PC-3 (cell line): ENCODE data around the gene PKN2. TPM values are rescaled to one million over a fixed set of nuclear protein-coding genes. Genes with fewer than 3 reads are reported as not detected.
"Not testable (repeated sequence)": the region's sequence is repeated elsewhere in the genome, so short reads cannot be mapped to it uniquely, and the experiment has no call there.

Source experiments
- ATAC-seq: fragments of 200-7000 bp; cut with Tn5 transposase; 2 replicates; pipeline ENCODE4 v1.9.1; 2020; ENCODE audit warnings: mild to moderate bottlenecking, moderate library complexity
- BruUV-seq: library from RNA; stranded (reverse); fragments of 400-500 nt; replicated peaks from 2 replicates; lab custom pipeline; 2021; lab: Mats Ljungman, UMichigan
- CTCF ChIA-PET: fragments of 300-600 bp; sonication (Branson Sonifier 250); formaldehyde crosslinking; loops from one replicate; lab custom pipeline; 2022; ENCODE audit warnings: antibody characterized with exemption; lab: Charles Lee
- POLR2A ChIA-PET: fragments of 300-600 bp; sonication (Branson Sonifier 250); formaldehyde crosslinking; loops from one replicate; lab custom pipeline; 2022; ENCODE audit warnings: antibody characterized with exemption; ENCODE audit not compliant: unreplicated experiment; lab: Charles Lee
- DNase-seq: peaks from one replicate; pipeline ENCODE4 v3.0.0-alpha.2; 2015
- H2AFZ ChIP-seq: fragments of 300-600 bp; sonication (generic); 2 replicates; pipeline ENCODE4 v1.6.0; 2016; ENCODE audit warnings: antibody characterized with exemption, low read length
- H3F3A ChIP-seq: fragments of 300-600 bp; sonication (generic); one replicate; pipeline ENCODE4 v1.6.0; 2017; ENCODE audit warnings: antibody characterized with exemption, low read length, control low read depth, mild to moderate bottlenecking; ENCODE audit not compliant: unreplicated experiment
- H3K27ac ChIP-seq: fragments of 300-600 bp; sonication (generic); 2 replicates; pipeline ENCODE4 v1.5.1; 2016; ENCODE audit warnings: mild to moderate bottlenecking, low read length
- H3K27me3 ChIP-seq: fragments of 300-600 bp; sonication (generic); 2 replicates; pipeline ENCODE4 v1.6.1; 2016; ENCODE audit warnings: low read length, mixed read lengths
- H3K36me3 ChIP-seq: fragments of 300-600 bp; sonication (generic); 2 replicates; pipeline ENCODE4 v1.6.1; 2016; ENCODE audit warnings: low read depth, mixed run types, low read length, mixed read lengths
- H3K4me1 ChIP-seq: fragments of 300-600 bp; sonication (generic); 2 replicates; pipeline ENCODE4 v1.5.1; 2016; ENCODE audit warnings: low read length; ENCODE audit not compliant: insufficient read depth
- H3K4me2 ChIP-seq: fragments of 300-600 bp; sonication (generic); 2 replicates; pipeline ENCODE4 v1.6.0; 2016; ENCODE audit warnings: low read length
- H3K4me3 ChIP-seq: fragments of 300-600 bp; sonication (generic); 2 replicates; pipeline ENCODE4 v1.5.1; 2016; ENCODE audit warnings: mild to moderate bottlenecking, low read length, mixed read lengths
- H3K79me2 ChIP-seq: fragments of 300-600 bp; sonication (generic); 2 replicates; pipeline ENCODE4 v1.6.1; 2017; ENCODE audit warnings: low read length, mixed read lengths
- H3K9ac ChIP-seq: fragments of 300-600 bp; sonication (generic); 2 replicates; pipeline ENCODE4 v1.6.0; 2016; ENCODE audit warnings: mild to moderate bottlenecking, low read length
- H3K9me2 ChIP-seq: fragments of 300-600 bp; sonication (generic); replicated peaks from 2 replicates; pipeline ENCODE4 v1.6.1; 2016; ENCODE audit warnings: mixed run types, low read length, mixed read lengths
- H3K9me3 ChIP-seq: fragments of 300-600 bp; sonication (generic); 2 replicates; pipeline ENCODE4 v1.6.1; 2016; ENCODE audit warnings: low read length, mixed read lengths
- H4K20me1 ChIP-seq: fragments of 300-600 bp; sonication (generic); 2 replicates; pipeline ENCODE4 v1.6.1; 2016; ENCODE audit warnings: low read length, mixed read lengths
- EZH2 ChIP-seq: fragments of 300-600 bp; sonication (generic); IDR thresholded peaks from one replicate; pipeline ENCODE4 v1.6.1; 2017; ENCODE audit warnings: antibody characterized with exemption, mild to moderate bottlenecking, low read length; ENCODE audit not compliant: unreplicated experiment
- EZH2phosphoT487 ChIP-seq: fragments of 300-600 bp; sonication (generic); IDR thresholded peaks from 2 replicates; pipeline ENCODE4 v1.6.1; 2018; ENCODE audit warnings: mild to moderate bottlenecking, antibody characterized with exemption, low read length, borderline replicate concordance
- intact Hi-C: fragments of 100-400 bp; cut with micrococcal nuclease; formaldehyde crosslinking; loops from 2 replicates; pipeline ENCODE4 v1.9.0; 2023
- total RNA-seq: library from RNA; depleted of rRNA; stranded (reverse); fragments of >200 nt; gene quantifications from 2 replicates; pipeline ENCODE4 v1.2.3, GENCODE V29; 2014
- TF ChIP-seq, protein P1 (sequence below): fragments of 300-600 bp; sonication (generic); conservative IDR thresholded peaks from 2 replicates; pipeline ENCODE4 v1.5.1; 2017; ENCODE audit warnings: antibody characterized with exemption, low read depth, mild to moderate bottlenecking, low read length

PKN2 gene
- total RNA-seq, 1 experiment from 2014 or later, result 20.8 TPM

DNA sequence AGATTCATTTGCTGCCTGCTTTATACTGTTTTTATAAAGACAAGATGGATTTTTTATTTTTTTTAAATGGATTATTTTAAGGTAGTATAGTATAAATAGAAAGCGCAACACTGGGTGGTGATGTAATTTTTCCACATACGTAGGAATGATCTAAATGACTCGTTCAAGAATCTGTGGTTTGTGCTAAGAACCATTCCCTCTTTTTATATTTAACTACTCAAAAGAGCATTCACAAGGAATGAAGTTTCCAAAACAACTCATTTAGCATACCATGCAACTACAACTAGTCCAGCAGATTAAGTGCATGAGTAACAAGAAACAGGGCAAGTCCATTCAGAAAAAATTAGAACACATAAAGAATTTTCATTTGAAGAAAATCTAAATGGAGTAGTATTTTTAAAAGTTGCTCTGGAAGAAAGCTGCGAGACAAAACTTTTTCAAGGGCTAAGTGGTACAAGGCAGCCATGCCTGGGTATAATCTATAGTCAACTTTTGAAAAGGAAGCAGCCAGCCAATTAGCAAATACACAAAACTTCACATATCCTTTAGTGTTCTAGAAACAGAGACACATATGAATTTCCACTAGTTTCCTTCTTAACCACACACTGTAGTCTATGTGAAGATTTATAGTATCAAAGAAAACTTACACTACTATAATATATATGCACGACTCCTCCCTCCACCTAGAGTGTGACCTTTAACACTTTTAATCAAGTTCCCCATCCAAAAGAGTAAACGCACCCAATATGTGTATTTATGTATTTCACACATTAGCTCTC, 183.9 kb downstream of the PKN2 start:
- H3K27ac ChIP-seq, result no peak overlapping the region
- intact Hi-C loops, result no loop called here

DNA sequence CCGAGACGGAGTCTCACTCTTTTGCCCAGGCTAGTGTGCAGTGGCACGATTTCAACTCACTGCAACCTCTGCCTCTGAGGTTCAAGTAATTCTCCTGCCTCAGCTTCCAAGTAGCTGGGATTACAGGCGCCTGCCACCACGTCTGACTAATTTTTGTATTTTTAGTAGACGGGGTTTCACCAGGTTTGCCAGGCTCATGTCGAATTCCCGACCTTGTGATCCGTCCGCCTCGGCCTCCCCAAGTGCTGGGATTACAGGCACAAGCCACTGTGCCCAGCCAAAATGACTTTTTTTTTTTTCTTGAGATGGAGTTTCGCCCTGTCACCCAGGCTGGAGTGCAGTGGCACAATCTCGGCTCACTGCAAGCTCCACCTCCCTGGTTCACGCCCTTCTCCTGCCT, 185.6 kb downstream of the PKN2 start:
- H3K9me2 ChIP-seq, CTCF ChIA-PET, H3K36me3 ChIP-seq, intact Hi-C loops, H3F3A ChIP-seq, H3K9ac ChIP-seq, H2AFZ ChIP-seq, H3K4me3 ChIP-seq, POLR2A ChIA-PET, H3K27ac ChIP-seq, ATAC-seq, H3K27me3 ChIP-seq, H4K20me1 ChIP-seq, DNase-seq, H3K4me2 ChIP-seq, BruUV-seq, H3K4me1 ChIP-seq, H3K9me3 ChIP-seq: not testable (repeated sequence)
- H3K79me2 ChIP-seq, result peaks cover 38% of the 10 kb centered on the region

More for the DNA sequence above, 183.9 kb downstream of the PKN2 start:
- ATAC-seq, result no peak
- Histone ChIP-seq H3K9me2 (no peaks in the 10 kb centered on the region), H4K20me1 (no peaks in the 10 kb centered on the region), H3K9ac (no peak overlapping the region), H3K79me2 (peaks cover 26% of the 10 kb centered on the region), H3K4me2 (no peak overlapping the region), H3K4me3 (no peak overlapping the region), H3K9me3 (no peaks in the 10 kb centered on the region), H3K27me3 (no peaks in the 10 kb centered on the region), H3K4me1 (no peaks in the 10 kb centered on the region), H3K36me3 (peaks cover under 1% of the 10 kb centered on the region; the same call in 1 of the 2 replicates), H3F3A (no peaks in the 10 kb centered on the region), H2AFZ (no peak overlapping the region)
- no peak for DNase-seq
- ChIA-PET POLR2A (interaction anchor here (0.6 to 0.7 kb wide), 2 partner anchors 24 to 252 kb away, joined by 3 to 4 read pairs; no protein-coding TSS in a partner anchor), CTCF (no interaction called here)
- BruUV-seq, result no TSS peak
- no peak for TF ChIP-seq EZH2
- TF ChIP-seq, protein P1, sequence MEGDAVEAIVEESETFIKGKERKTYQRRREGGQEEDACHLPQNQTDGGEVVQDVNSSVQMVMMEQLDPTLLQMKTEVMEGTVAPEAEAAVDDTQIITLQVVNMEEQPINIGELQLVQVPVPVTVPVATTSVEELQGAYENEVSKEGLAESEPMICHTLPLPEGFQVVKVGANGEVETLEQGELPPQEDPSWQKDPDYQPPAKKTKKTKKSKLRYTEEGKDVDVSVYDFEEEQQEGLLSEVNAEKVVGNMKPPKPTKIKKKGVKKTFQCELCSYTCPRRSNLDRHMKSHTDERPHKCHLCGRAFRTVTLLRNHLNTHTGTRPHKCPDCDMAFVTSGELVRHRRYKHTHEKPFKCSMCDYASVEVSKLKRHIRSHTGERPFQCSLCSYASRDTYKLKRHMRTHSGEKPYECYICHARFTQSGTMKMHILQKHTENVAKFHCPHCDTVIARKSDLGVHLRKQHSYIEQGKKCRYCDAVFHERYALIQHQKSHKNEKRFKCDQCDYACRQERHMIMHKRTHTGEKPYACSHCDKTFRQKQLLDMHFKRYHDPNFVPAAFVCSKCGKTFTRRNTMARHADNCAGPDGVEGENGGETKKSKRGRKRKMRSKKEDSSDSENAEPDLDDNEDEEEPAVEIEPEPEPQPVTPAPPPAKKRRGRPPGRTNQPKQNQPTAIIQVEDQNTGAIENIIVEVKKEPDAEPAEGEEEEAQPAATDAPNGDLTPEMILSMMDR, result no peak
- TF ChIP-seq EZH2phosphoT487, result no peak

DNA sequence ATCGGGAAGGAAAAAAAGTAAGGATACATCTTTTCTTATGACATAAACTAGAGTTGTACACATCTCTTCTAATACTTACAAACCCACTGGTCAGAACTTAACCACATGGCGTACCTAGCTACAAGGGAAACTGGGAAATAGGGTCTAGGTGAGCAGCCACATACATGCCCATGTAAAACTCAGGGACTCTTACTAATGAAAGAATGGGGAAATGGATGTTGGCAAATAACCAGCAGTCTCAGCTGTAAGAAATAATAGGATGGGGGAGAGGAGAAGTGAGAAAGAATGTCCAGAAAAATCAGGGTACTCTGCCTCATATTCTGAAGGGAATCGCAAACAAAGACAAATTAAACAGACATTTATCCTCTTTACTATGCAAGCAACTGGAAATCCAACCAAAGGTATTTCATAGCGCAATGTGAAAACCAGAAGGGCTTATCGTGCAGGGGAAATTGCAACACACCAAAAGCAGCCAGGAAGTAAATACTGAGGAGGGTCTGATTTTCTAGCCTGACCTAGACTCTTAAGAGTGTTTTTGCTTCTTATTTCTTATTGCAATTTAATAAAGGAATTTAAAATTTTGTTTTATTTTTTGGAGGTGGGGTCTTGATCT, 189.8 kb downstream of the PKN2 start:
- ChIA-PET CTCF (no interaction called here), POLR2A (interaction anchor here (0.6 kb wide), 1 partner anchor 26 kb away, joined by 3 read pairs; no protein-coding TSS in a partner anchor)
- H3K27ac ChIP-seq, result no peak overlapping the region
- no peak overlapping the region for H3K4me2 ChIP-seq
- H3K9me2 ChIP-seq, result no peaks in the 10 kb centered on the region
- peaks cover 6% of the 10 kb centered on the region; the same call in 1 of the 2 replicates for H3K4me1 ChIP-seq
- H3K36me3 ChIP-seq, result 0 out of 2 replicates have a peak, but pooled peaks cover 3% of the 10 kb centered on the region
- H3K79me2 ChIP-seq, result peaks cover 46% of the 10 kb centered on the region
- H3K9me3 ChIP-seq, result no peaks in the 10 kb centered on the region
- no peak for ATAC-seq
- BruUV-seq, result no TSS peak
- H3K27me3 ChIP-seq, result no peaks in the 10 kb centered on the region
- no peaks in the 10 kb centered on the region for H3F3A ChIP-seq
- H3K4me3 ChIP-seq, result no peak overlapping the region
- TF ChIP-seq, protein P1, result no peak
- no peak for TF ChIP-seq EZH2phosphoT487
- no peak for TF ChIP-seq EZH2
- intact Hi-C loops, result no loop called here
- H2AFZ ChIP-seq, result no peak overlapping the region
- 0 out of 2 replicates have a peak, but pooled peaks cover 8% of the 10 kb centered on the region for H4K20me1 ChIP-seq
- no peak for DNase-seq
- H3K9ac ChIP-seq, result no peak overlapping the region
